RWPE2 (cell line): Measurements from ENCODE around the gene CDH4.

Experiments
- ATAC-seq: fragments of 200-7000 bp; cut with Tn5 transposase; 3 replicates; pipeline ENCODE4 v1.9.1; 2021; ENCODE audit warnings: low read depth
- DNase-seq: peaks from one replicate; pipeline ENCODE4 v3.0.0-alpha.2; 2020; ENCODE audit warnings: low spot score
- H3K27ac ChIP-seq: fragments of 450-650 bp; 2 replicates; pipeline ENCODE4 v1.5.1; 2017; ENCODE audit warnings: mild to moderate bottlenecking; ENCODE audit not compliant: poor library complexity, severe bottlenecking
- H3K27me3 ChIP-seq: fragments of 250-450 bp; sonication (Bioruptor Pico); 2 replicates; pipeline ENCODE4 v1.5.1; 2021; ENCODE audit warnings: mild to moderate bottlenecking, moderate library complexity; ENCODE audit not compliant: insufficient read depth, poor library complexity, severe bottlenecking
- H3K36me3 ChIP-seq: fragments of 250-450 bp; sonication (Bioruptor Pico); 2 replicates; pipeline ENCODE4 v1.5.1; 2020; ENCODE audit warnings: low read depth, mild to moderate bottlenecking, moderate library complexity
- H3K4me1 ChIP-seq: fragments of 250-450 bp; sonication (Bioruptor Pico); 2 replicates; pipeline ENCODE4 v1.5.1; 2021; ENCODE audit warnings: mild to moderate bottlenecking, moderate library complexity; ENCODE audit not compliant: insufficient read depth, poor library complexity, severe bottlenecking
- H3K4me3 ChIP-seq: fragments of 250-450 bp; sonication (Bioruptor Pico); 2 replicates; pipeline ENCODE4 v1.5.1; 2021; ENCODE audit warnings: mild to moderate bottlenecking, moderate library complexity; ENCODE audit not compliant: severe bottlenecking
- H3K9me3 ChIP-seq: fragments of 250-450 bp; sonication (Bioruptor Pico); 2 replicates; pipeline ENCODE4 v1.5.1; 2021; ENCODE audit warnings: mild to moderate bottlenecking, moderate library complexity; ENCODE audit not compliant: severe bottlenecking
- CTCF ChIP-seq: fragments of 450-650 bp; IDR thresholded peaks from one replicate; pipeline ENCODE4 v1.5.1; 2017; ENCODE audit warnings: mild to moderate bottlenecking, moderate library complexity; ENCODE audit not compliant: poor library complexity, severe bottlenecking

Gene CDH4

GRCh38 chr20:61682114-61682995 lies 430.3 kb downstream of the CDH4 start:
- H3K9me3 ChIP-seq = no peaks in the 10 kb centered on the region
- H3K27ac ChIP-seq = peak overlapping the region; percentile 51
- DNase-seq = no peak
- H3K4me1 ChIP-seq = peaks cover 29% of the 10 kb centered on the region
- no peak overlapping the region for H3K4me3 ChIP-seq
- peak; percentile 70 for ATAC-seq
- H3K27me3 ChIP-seq = no peaks in the 10 kb centered on the region
- TF ChIP-seq CTCF = no peak
- H3K36me3 ChIP-seq = no peaks in the 10 kb centered on the region

- Histone ChIP-seq H3K27me3 (no peaks in the 10 kb centered on the region), H3K27ac (peak overlapping the region; percentile 51), H3K36me3 (no peaks in the 10 kb centered on the region), H3K4me3 (no peak overlapping the region), H3K4me1 (peaks cover 29% of the 10 kb centered on the region), H3K9me3 (no peaks in the 10 kb centered on the region)
- peak; percentile 17 for ATAC-seq
- no peak for TF ChIP-seq CTCF
- DNase-seq = no peak
Measured at GRCh38 chr20:61682996-61683681, 431.1 kb downstream of the CDH4 start.

- peaks cover 29% of the 10 kb centered on the region for H3K4me1 ChIP-seq
- peak overlapping the region; percentile 51 for H3K27ac ChIP-seq
- DNase-seq (no peak), ATAC-seq (peak; percentile 91)
- H3K9me3 ChIP-seq = no peaks in the 10 kb centered on the region
- H3K27me3 ChIP-seq = no peaks in the 10 kb centered on the region
- no peak overlapping the region for H3K4me3 ChIP-seq
- peak; percentile 28 for TF ChIP-seq CTCF
- no peaks in the 10 kb centered on the region for H3K36me3 ChIP-seq
Measured at GRCh38 chr20:61683721-61684120, 431.7 kb downstream of the CDH4 start.

GRCh38 chr20:61684136-61684535 lies 432.1 kb downstream of the CDH4 start:
- H3K36me3 ChIP-seq = no peaks in the 10 kb centered on the region
- ATAC-seq = no peak
- H3K9me3 ChIP-seq = no peaks in the 10 kb centered on the region
- no peak for TF ChIP-seq CTCF
- H3K27me3 ChIP-seq = no peaks in the 10 kb centered on the region
- H3K4me3 ChIP-seq = no peak overlapping the region
- peaks cover 29% of the 10 kb centered on the region for H3K4me1 ChIP-seq
- H3K27ac ChIP-seq = peak overlapping the region; percentile 51
- DNase-seq = no peak
